Measurements from ENCODE around the gene CYTH4.

DNA sequence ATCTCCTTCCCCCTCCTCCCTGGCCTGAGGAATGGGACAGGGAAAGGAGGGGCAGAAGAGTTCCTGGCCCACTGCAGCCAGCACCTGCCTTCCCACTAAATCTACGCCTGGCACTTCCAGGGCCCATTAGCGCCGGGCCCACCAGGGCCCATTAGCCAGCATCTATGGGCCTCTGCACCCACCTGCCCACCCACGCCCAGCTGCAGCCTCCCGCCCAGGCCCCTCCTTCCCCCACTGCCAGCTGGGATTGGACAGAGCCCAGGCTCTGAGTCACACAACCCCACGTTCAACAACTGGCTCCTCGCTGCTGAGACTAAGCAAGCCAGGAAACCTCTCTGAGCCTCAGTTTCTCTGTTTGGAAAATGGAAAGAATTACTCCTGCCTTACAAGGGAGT is 48.7 kb downstream of the CYTH4 start:
- TF ChIP-seq, protein P1, sequence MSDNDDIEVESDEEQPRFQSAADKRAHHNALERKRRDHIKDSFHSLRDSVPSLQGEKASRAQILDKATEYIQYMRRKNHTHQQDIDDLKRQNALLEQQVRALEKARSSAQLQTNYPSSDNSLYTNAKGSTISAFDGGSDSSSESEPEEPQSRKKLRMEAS (IDR thresholded peaks at IDR 0.05): no peak
- TF ChIP-seq YY1 (IDR thresholded peaks at IDR 0.05): no peak
- TF ChIP-seq, protein P2, sequence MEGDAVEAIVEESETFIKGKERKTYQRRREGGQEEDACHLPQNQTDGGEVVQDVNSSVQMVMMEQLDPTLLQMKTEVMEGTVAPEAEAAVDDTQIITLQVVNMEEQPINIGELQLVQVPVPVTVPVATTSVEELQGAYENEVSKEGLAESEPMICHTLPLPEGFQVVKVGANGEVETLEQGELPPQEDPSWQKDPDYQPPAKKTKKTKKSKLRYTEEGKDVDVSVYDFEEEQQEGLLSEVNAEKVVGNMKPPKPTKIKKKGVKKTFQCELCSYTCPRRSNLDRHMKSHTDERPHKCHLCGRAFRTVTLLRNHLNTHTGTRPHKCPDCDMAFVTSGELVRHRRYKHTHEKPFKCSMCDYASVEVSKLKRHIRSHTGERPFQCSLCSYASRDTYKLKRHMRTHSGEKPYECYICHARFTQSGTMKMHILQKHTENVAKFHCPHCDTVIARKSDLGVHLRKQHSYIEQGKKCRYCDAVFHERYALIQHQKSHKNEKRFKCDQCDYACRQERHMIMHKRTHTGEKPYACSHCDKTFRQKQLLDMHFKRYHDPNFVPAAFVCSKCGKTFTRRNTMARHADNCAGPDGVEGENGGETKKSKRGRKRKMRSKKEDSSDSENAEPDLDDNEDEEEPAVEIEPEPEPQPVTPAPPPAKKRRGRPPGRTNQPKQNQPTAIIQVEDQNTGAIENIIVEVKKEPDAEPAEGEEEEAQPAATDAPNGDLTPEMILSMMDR (IDR thresholded peaks at IDR 0.05; ENCODE audit: low read depth, low read length, missing input control): no peak
- TF ChIP-seq, protein P3, sequence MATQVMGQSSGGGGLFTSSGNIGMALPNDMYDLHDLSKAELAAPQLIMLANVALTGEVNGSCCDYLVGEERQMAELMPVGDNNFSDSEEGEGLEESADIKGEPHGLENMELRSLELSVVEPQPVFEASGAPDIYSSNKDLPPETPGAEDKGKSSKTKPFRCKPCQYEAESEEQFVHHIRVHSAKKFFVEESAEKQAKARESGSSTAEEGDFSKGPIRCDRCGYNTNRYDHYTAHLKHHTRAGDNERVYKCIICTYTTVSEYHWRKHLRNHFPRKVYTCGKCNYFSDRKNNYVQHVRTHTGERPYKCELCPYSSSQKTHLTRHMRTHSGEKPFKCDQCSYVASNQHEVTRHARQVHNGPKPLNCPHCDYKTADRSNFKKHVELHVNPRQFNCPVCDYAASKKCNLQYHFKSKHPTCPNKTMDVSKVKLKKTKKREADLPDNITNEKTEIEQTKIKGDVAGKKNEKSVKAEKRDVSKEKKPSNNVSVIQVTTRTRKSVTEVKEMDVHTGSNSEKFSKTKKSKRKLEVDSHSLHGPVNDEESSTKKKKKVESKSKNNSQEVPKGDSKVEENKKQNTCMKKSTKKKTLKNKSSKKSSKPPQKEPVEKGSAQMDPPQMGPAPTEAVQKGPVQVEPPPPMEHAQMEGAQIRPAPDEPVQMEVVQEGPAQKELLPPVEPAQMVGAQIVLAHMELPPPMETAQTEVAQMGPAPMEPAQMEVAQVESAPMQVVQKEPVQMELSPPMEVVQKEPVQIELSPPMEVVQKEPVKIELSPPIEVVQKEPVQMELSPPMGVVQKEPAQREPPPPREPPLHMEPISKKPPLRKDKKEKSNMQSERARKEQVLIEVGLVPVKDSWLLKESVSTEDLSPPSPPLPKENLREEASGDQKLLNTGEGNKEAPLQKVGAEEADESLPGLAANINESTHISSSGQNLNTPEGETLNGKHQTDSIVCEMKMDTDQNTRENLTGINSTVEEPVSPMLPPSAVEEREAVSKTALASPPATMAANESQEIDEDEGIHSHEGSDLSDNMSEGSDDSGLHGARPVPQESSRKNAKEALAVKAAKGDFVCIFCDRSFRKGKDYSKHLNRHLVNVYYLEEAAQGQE (IDR thresholded peaks at IDR 0.05): no peak
